Retinal pigment epithelial cell (primary cell): Measurements from ENCODE around the gene SLC35A3.

Source experiments
- DNase-seq: peaks from one replicate; pipeline ENCODE4 v3.0.0-alpha.2; 2010; ENCODE audit warnings: low read depth
- H3K4me3 ChIP-seq: 2 replicates; pipeline ENCODE4 v1.5.1; 2011; ENCODE audit warnings: mild to moderate bottlenecking, low read length, control low read depth, moderate library complexity
- TF ChIP-seq, protein P1 (sequence below): conservative IDR thresholded peaks from 2 replicates; pipeline ENCODE4 v1.5.1; 2011; ENCODE audit warnings: low read depth, low read length, control low read depth, inconsistent platforms

Gene SLC35A3

DNA sequence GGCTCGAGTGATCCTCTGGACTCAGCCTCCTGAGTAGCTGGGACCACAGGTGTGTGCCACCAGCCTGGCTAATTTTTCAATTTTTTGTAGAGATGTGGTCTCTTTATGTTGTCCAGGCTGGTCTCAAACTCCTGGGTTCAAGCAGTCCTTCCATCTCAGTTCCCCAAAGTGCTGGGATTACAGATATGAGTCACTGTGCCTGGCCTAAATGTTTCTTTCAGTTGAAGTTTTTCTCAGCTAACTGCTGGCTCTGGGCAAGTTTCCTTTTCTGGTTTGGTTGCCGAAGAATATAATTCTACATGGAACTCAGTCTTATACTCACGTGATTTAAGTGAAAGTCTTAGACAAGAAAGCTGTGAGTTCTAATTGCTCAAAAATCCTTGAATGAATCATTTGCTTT, 106.0 kb downstream of the SLC35A3 start:
- H3K4me3 ChIP-seq: no peak overlapping the region
- DNase-seq: no peak
- TF ChIP-seq, protein P1, sequence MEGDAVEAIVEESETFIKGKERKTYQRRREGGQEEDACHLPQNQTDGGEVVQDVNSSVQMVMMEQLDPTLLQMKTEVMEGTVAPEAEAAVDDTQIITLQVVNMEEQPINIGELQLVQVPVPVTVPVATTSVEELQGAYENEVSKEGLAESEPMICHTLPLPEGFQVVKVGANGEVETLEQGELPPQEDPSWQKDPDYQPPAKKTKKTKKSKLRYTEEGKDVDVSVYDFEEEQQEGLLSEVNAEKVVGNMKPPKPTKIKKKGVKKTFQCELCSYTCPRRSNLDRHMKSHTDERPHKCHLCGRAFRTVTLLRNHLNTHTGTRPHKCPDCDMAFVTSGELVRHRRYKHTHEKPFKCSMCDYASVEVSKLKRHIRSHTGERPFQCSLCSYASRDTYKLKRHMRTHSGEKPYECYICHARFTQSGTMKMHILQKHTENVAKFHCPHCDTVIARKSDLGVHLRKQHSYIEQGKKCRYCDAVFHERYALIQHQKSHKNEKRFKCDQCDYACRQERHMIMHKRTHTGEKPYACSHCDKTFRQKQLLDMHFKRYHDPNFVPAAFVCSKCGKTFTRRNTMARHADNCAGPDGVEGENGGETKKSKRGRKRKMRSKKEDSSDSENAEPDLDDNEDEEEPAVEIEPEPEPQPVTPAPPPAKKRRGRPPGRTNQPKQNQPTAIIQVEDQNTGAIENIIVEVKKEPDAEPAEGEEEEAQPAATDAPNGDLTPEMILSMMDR: no peak

DNA sequence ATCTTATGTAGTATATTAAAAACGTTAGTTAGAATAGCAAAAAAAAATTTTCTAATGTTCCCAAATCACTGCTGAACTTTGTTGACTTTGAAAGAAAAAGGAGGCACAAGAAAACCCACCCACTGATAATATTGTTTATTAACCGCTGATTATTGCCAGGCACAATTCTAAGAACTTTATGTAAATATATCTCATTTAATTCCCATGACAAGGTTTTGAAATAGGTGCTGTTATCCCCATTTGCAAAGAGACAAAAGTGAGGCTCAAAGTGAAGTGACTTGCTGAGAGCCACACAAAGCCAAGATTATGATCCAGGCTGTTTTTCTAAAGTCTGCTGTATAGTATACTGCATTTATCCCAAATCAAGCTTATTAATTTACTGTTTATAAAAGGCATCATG, 106.5 kb downstream of the SLC35A3 start:
- no peak for DNase-seq
- TF ChIP-seq, protein P1: no peak

DNA sequence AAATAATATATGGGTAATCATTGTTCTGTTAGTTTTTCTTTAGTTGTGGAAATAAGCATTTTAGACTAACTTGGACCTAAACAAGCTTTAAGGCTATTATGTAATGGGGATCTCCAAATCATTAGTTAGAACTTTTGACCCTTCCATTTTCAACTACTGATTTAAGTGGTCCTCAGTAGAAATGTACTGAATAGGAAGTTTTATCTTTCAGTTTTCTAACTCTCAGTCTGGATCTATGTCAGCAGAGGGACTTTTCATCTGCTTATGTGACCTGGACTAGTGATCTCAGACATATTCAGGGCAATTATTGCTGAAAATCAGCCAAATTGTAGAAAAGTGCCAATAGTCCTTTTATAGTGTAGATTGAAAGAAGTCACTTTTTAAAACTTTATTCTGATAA, 106.9 kb downstream of the SLC35A3 start:
- no peak overlapping the region for H3K4me3 ChIP-seq
- no peak for DNase-seq
- TF ChIP-seq, protein P1: no peak

More for the DNA sequence above, 106.5 kb downstream of the SLC35A3 start:
- no peak overlapping the region for H3K4me3 ChIP-seq

DNA sequence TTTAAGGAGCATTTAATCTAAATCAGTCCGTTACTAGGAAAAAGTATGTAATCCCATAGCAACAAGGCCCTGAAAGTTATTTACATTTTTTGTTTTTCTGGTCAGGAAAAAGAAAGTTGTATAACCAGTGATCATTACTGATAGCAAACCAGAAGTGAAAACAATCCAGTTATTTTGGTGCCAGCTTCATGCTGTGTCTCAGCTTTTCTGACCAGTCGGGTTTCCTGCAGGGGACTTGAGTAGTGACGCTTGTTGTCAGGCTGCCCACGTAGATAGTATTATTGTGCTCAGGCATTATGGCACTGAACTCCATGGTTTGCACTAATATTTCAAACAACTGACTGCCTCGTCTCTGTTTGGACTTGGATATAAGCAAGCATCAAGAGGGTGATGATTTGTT, 107.7 kb downstream of the SLC35A3 start:
- DNase-seq: peak; percentile 55
- TF ChIP-seq, protein P1: no peak
- H3K4me3 ChIP-seq: no peak overlapping the region

DNA sequence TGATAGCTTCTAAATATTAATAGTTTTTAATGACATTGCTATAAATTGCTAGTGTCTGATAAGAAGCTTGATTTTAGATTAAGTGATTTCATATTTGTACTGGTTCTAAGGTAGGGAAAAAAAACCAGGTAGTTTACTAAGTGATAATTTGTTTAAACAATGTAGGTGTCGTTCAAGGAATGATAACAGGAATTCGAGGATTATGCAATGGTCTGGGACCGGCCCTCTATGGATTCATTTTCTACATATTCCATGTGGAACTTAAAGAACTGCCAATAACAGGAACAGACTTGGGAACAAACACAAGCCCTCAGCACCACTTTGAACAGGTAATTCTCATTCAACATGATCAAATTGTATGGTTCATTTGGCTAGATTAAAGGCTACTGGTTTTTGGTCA, 110.5 kb downstream of the SLC35A3 start:
- no peak for DNase-seq
- TF ChIP-seq, protein P1: no peak
- no peak overlapping the region for H3K4me3 ChIP-seq
